ENCODE data around the gene PKHD1.

- TF ChIP-seq POLR2A (IDR thresholded peaks at IDR 0.05; ENCODE audit: low read length) (no peak), GATA1 (IDR thresholded peaks at IDR 0.05; ENCODE audit: low read depth, low read length) (no peak)
Measured at GRCh38 chr6:51571168-51571567, 516.2 kb downstream of the PKHD1 start.
